ENCODE data around the gene MCTP1. TPM values are rescaled to one million over a fixed set of nuclear protein-coding genes. Genes with fewer than 3 reads are reported as not detected.

MCTP1 gene
- total and polyA plus RNA-seq, 9 of the 15 experiments (the other 6 are each of a cell fraction or from before 2014, with no cell fraction given), result 0.04 to 0.93 (median 0.06) TPM; not detected in 4

DNA sequence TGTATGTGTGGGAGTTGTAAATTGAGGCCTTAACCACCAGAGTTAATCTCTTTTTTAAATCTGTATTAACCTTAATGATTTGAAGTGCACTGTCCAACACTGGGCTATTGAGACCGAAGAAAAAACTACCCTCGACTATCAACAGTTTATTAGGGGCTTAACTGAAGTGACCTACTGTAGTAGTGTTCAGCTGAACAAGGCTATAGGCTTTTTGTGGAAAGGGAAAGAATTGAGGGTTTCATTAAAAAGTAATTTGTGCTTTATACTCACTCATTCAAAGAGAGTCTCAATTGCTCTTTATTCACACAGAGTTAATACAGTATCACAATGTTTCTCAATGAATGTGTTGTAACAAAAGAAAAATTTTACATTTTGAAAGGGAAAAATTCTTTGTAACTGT lies 399.0 kb downstream of the MCTP1 start:
- no peaks in the 10 kb centered on the region for H3K9me3 ChIP-seq (replicated peaks; ENCODE audit: control insufficient read depth, insufficient read depth, low read depth, low read length)
- H2AFZ ChIP-seq (ENCODE audit: low read depth, low read length), result no peak overlapping the region
- intact Hi-C loops (cut with micrococcal nuclease) (no loop called here), in situ Hi-C loops (cut with MboI) (no loop called here)
- no peak overlapping the region for H3K4me2 ChIP-seq (ENCODE audit: insufficient read depth, low read length)
- ATAC-seq (no peak), DNase-seq (ENCODE audit: extremely low read depth in 1 of 4, low spot score in 3 of 4) (no peak), FAIRE-seq (no peak)
- no TSS peak for BruUV-seq (replicated peaks)
- H3K4me3 ChIP-seq, result no peak overlapping the region
- ChIA-PET POLR2A (no interaction called here), CTCF (ENCODE audit: low intra/inter-chr PET ratio) (no interaction called here)
- no peak overlapping the region for H3K9ac ChIP-seq (ENCODE audit: insufficient read depth in 1 of 2, low read depth in 2 of 2, low read length in 2 of 2)
- H3K4me1 ChIP-seq (replicated peaks in 1 of 2; ENCODE audit: control insufficient read depth in 2 of 2, insufficient read depth in 2 of 2, low read length in 2 of 2), result no peaks in the 10 kb centered on the region
- H3K9me1 ChIP-seq (ENCODE audit: control insufficient read depth, insufficient read depth, low read length), result no peaks in the 10 kb centered on the region
- no peaks in the 10 kb centered on the region for H3K27me3 ChIP-seq (ENCODE audit: control insufficient read depth in 2 of 2, insufficient read depth in 2 of 2, low read length in 2 of 2)
- H4K20me1 ChIP-seq (replicated peaks; ENCODE audit: control insufficient read depth, insufficient read depth, low read length), result no peaks in the 10 kb centered on the region
- H3K36me3 ChIP-seq (ENCODE audit: control insufficient read depth, insufficient read depth, low read length), result no peaks in the 10 kb centered on the region
- no peak overlapping the region for H3K27ac ChIP-seq (ENCODE audit: extremely low read depth, low read depth, low read length)
- WGBS (ENCODE audit: insufficient coverage, low coverage, missing lambda C conversion rate), result 4% methylated on average over 2 of the region's 2 CpGs
- no peaks in the 10 kb centered on the region for H3K79me2 ChIP-seq (ENCODE audit: control insufficient read depth, insufficient read depth, low read length)
- no peak for TF ChIP-seq RBM14 (IDR thresholded peaks at IDR 0.05; ENCODE audit: borderline replicate concordance, insufficient read depth, low read depth, low read length)
- TF ChIP-seq ZBTB5 (IDR thresholded peaks at IDR 0.05), result no peak
- TF ChIP-seq ZNF41 (CRISPR knock-in tag; conservative IDR thresholded peaks at IDR 0.05), result no peak
- no peak for TF ChIP-seq SREBF2 (CRISPR knock-in tag; IDR thresholded peaks at IDR 0.05)
- TF ChIP-seq, protein P1, sequence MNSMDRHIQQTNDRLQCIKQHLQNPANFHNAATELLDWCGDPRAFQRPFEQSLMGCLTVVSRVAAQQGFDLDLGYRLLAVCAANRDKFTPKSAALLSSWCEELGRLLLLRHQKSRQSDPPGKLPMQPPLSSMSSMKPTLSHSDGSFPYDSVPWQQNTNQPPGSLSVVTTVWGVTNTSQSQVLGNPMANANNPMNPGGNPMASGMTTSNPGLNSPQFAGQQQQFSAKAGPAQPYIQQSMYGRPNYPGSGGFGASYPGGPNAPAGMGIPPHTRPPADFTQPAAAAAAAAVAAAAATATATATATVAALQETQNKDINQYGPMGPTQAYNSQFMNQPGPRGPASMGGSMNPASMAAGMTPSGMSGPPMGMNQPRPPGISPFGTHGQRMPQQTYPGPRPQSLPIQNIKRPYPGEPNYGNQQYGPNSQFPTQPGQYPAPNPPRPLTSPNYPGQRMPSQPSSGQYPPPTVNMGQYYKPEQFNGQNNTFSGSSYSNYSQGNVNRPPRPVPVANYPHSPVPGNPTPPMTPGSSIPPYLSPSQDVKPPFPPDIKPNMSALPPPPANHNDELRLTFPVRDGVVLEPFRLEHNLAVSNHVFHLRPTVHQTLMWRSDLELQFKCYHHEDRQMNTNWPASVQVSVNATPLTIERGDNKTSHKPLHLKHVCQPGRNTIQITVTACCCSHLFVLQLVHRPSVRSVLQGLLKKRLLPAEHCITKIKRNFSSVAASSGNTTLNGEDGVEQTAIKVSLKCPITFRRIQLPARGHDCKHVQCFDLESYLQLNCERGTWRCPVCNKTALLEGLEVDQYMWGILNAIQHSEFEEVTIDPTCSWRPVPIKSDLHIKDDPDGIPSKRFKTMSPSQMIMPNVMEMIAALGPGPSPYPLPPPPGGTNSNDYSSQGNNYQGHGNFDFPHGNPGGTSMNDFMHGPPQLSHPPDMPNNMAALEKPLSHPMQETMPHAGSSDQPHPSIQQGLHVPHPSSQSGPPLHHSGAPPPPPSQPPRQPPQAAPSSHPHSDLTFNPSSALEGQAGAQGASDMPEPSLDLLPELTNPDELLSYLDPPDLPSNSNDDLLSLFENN (IDR thresholded peaks at IDR 0.05; ENCODE audit: low read depth in 2 of 2, low read length in 2 of 2), result no peak
- TF ChIP-seq MEF2A (IDR thresholded peaks at IDR 0.05; ENCODE audit: control insufficient read depth, low read depth, low read length), result no peak
- no peak for TF ChIP-seq ZNF589 (CRISPR knock-in tag; IDR thresholded peaks at IDR 0.05; ENCODE audit: low read depth)
- TF ChIP-seq, protein P2, sequence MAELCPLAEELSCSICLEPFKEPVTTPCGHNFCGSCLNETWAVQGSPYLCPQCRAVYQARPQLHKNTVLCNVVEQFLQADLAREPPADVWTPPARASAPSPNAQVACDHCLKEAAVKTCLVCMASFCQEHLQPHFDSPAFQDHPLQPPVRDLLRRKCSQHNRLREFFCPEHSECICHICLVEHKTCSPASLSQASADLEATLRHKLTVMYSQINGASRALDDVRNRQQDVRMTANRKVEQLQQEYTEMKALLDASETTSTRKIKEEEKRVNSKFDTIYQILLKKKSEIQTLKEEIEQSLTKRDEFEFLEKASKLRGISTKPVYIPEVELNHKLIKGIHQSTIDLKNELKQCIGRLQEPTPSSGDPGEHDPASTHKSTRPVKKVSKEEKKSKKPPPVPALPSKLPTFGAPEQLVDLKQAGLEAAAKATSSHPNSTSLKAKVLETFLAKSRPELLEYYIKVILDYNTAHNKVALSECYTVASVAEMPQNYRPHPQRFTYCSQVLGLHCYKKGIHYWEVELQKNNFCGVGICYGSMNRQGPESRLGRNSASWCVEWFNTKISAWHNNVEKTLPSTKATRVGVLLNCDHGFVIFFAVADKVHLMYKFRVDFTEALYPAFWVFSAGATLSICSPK (IDR thresholded peaks at IDR 0.05; ENCODE audit: borderline replicate concordance), result no peak
- no peak for TF ChIP-seq ZNF197 (CRISPR knock-in tag; IDR thresholded peaks at IDR 0.05; ENCODE audit: low read depth)
- no peak for TF ChIP-seq MCM5 (IDR thresholded peaks at IDR 0.05; ENCODE audit: low read depth)
- TF ChIP-seq ZFPM2 (CRISPR knock-in tag; IDR thresholded peaks at IDR 0.05), result no peak
- TF ChIP-seq SRSF1 (IDR thresholded peaks at IDR 0.05; ENCODE audit: low read depth, low read length), result no peak
- TF ChIP-seq, protein P3, sequence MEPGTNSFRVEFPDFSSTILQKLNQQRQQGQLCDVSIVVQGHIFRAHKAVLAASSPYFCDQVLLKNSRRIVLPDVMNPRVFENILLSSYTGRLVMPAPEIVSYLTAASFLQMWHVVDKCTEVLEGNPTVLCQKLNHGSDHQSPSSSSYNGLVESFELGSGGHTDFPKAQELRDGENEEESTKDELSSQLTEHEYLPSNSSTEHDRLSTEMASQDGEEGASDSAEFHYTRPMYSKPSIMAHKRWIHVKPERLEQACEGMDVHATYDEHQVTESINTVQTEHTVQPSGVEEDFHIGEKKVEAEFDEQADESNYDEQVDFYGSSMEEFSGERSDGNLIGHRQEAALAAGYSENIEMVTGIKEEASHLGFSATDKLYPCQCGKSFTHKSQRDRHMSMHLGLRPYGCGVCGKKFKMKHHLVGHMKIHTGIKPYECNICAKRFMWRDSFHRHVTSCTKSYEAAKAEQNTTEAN (CRISPR knock-in tag; IDR thresholded peaks at IDR 0.05), result no peak
